Heart right ventricle (tissue), 16 donors: ENCODE data around the gene NCAPH2. TPM values are rescaled to one million over a fixed set of nuclear protein-coding genes. Genes with fewer than 3 reads are reported as not detected.
A peak's percentile ranks its signal among the peaks of the same experiment; 100 is the strongest.

Experiments used
- ATAC-seq, 8 donors: fragments of 200-7000 bp; cut with Tn5 transposase; one replicate each; pipeline ENCODE4 v1.9.1; 2020; ENCODE audit warnings: mild to moderate bottlenecking in 8 of 8, moderate library complexity in 8 of 8, moderate number of reproducible peaks in 1 of 8
- DNase-seq, 2 donors: peaks; one replicate each; pipeline ENCODE4 v3.0.0-alpha.2; 2020
- H3K27ac ChIP-seq, 10 donors: fragments of 200-600 bp; sonication (generic) in 2 of 10; one replicate each; pipeline versions ENCODE4 v1.5.0 to v1.8.0; 2020 to 2022; ENCODE audit warnings: mild to moderate bottlenecking in 3 of 10
- H3K27me3 ChIP-seq, 7 donors: fragments of 200-600 bp; one replicate each; pipeline ENCODE4 v1.8.0; 2021 to 2022; ENCODE audit warnings: mild to moderate bottlenecking in 2 of 7
- H3K36me3 ChIP-seq, 9 donors: fragments of 200-600 bp; sonication (generic) in 1 of 9; one replicate each; pipeline versions ENCODE4 v1.5.0 to v1.8.0; 2020 to 2022; ENCODE audit warnings: mild to moderate bottlenecking in 2 of 9
- H3K4me1 ChIP-seq, 9 donors: fragments of 200-600 bp; sonication (generic) in 1 of 9; one replicate each; pipeline versions ENCODE4 v1.5.0 to v1.8.0; 2020 to 2022; ENCODE audit warnings: mild to moderate bottlenecking in 4 of 9
- H3K4me3 ChIP-seq, 10 donors: fragments of 200-600 bp; sonication (generic) in 2 of 10; one replicate each; pipeline versions ENCODE4 v1.5.0 to v1.8.0; 2020 to 2022; ENCODE audit warnings: mild to moderate bottlenecking in 7 of 10, moderate library complexity in 2 of 10
- H3K9me3 ChIP-seq, 11 donors: fragments of 200-600 bp in 10 of 11; sonication (generic) in 2 of 11; one replicate each; pipeline versions ENCODE4 v1.5.0 to v1.8.0; 2013 to 2022; ENCODE audit warnings: mild to moderate bottlenecking in 2 of 11, control low read depth in 1 of 11, moderate library complexity in 1 of 11
- WGBS, 2 donors: extraction: QIAGEN DNeasy Blood & Tissue Kit; methylation state at CpG; one replicate each; pipeline ENCODE4 v1.1.7; 2013; ENCODE audit warnings: inconsistent platforms in 1 of 2; 5-methylcytosine and 5-hydroxymethylcytosine counted together
- intact Hi-C, 10 donors: fragments of 100-400 bp; cut with DNase I; formaldehyde crosslinking; loops; one replicate each; pipeline versions ENCODE4 v1.11.1 to v1.14.2; 2022
- long read RNA-seq, 3 donors: library from polyadenylated mRNA; unstranded; transcript quantifications; one replicate each; pipeline ENCODE4 v2.0.0, GENCODE V29; 2020 to 2021
- polyA plus RNA-seq, 2 donors: library from polyadenylated mRNA; stranded (reverse); fragments of 200-250 nt; gene quantifications; one replicate each; pipeline ENCODE4 v1.2.3, GENCODE V29; 2013
- total RNA-seq, 10 donors: library from RNA; stranded (reverse); fragmentation: NEBNext Ultra II Directional in 3 of 10; extraction: Animal tissue kit (Norgen Biotek cat#: 25700) in 3 of 10; gene quantifications; one replicate each; pipeline versions ENCODE4 v1.2.1 to v1.2.4, GENCODE V29; 2021 to 2023
- TF ChIP-seq, protein P1 (sequence below), 9 donors: fragments of 200-600 bp; sonication (generic) in 2 of 9; IDR thresholded peaks; one replicate each; pipeline versions ENCODE4 v1.5.0 to v1.8.0; 2021 to 2022; ENCODE audit warnings: antibody characterized with exemption in 9 of 9, mild to moderate bottlenecking in 5 of 9, moderate library complexity in 1 of 9
- donor health status: Arrhythmogenic right ventricular cardiomyopathy.
- donor health status: ischemic (EF 13 %, LVEDD 7.1; RV severe dilation, severe dysfunction).
- donor health status: healthy with polysubstance abuse.
- donor health status: DM: no; HTN: yes; CAD: no.
- donor health status: DM: no; HTN: no; CAD: no.
- donor health status: ischemic (EF 25% LVEDD 6.9; RV normal size, moderate dysfunction).
- donor health status: ischemic (EF 25% LVEDD 5.7; RV mildly dilated, moderate dysfunction).
- donor health status: healthy.
- donor health status: DM: yes; HTN: yes; CAD: no.
- donor health status: Ischemic cardiomyopathy.
- donor health status: ischemic (EF 35%, LVEDD 5.7; RV mildly dilated, moderate dysfunction).
- donor health status: nonischemic (EF 11% LVEDD 7.7; RV severe dilation, severe dysfunction).
- donor health status: DM: yes; HTN: yes; CAD: no.
- donor health status: PGD.
- donor health status: ischemic (EF 29% LVEDD 5.4; RV normal size, mild dysfunction).
- donor health status: nonischemic (EF 23%, LVEDD 6.1; RV moderate dilation, normal function).

NCAPH2 gene
- total RNA-seq = 10 to 100 TPM; 21.7 to 31.9 (median 26.2) TPM
- 10 to 100 TPM; 38.0 to 54.8 TPM for polyA plus RNA-seq
- long read RNA-seq, donor 1, transcript NCAPH2-201 (20 exons, 1,996 nt) = minor isoform, 8 of 91 reads
- long read RNA-seq, donor 1, transcript NCAPH2-205 (20 exons, 2,037 nt) = major isoform, 56 of 91 reads
- long read RNA-seq, donor 1, partial matches to known transcripts = 13 of 91 reads
- long read RNA-seq, donor 1, other reads (novel, unspliced or antisense) = 14 of 91 reads
- long read RNA-seq, donor 2, transcript NCAPH2-205 (20 exons, 2,037 nt) = major isoform, 52 of 75 reads
- long read RNA-seq, donor 2, partial matches to known transcripts = 15 of 75 reads
- long read RNA-seq, donor 2, other reads (novel, unspliced or antisense) = 4 of 75 reads
- long read RNA-seq, donor 3, transcript NCAPH2-205 (20 exons, 2,037 nt) = major isoform, 112 of 163 reads
- long read RNA-seq, donor 3, transcript NCAPH2-201 (20 exons, 1,996 nt) = minor isoform, 13 of 163 reads
- long read RNA-seq, donor 3, partial matches to known transcripts = 20 of 163 reads
- long read RNA-seq, donor 3, other reads (novel, unspliced or antisense) = 18 of 163 reads

DNA sequence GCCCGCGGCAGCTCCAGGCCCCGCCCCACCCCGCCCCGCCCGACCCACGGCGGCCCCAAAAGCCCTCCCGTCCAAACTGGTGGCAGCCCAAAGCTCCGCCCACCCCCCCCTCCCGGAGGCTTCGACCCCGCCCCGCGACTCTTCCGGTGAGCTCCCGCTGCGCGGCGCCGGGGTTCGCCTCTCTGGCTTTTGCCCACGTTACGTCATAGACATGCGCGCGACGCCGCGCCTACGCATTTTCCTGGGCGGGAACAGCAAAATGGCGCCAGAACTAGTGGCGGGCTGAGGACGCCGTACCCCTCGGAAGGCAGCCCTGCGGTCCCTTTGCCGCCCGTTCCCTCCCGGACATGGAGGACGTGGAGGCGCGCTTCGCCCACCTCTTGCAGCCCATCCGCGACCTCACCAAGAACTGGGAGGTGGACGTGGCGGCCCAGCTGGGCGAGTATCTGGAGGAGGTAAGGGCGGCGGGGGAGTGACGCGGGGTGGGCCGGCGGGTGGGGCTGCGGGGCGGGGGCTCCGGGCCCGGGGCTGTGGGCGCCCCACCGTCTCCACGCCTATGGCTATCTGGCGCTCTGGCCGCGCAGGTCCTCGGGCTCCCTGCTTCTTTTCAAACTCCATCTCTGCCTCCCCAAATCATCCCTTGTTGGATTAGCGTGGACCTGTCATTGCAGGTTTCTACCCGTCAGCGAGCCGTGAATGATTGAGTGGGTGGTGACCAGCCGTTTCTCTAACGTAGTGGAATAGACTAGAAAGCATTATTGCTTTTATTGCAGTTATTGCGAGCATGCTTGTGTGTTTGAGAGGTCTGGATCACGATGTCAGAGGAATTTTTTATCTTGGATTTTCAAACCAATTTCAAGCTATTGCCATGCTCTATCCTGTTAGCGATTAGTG is at the start of gene NCAPH2:
Gene NCAPH2, plus strand, starts transcription at position 234 of the 894 bp plus-strand sequence. Its CDS starts 114 bp downstream, at position 348.
- Histone ChIP-seq H3K36me3 (peaks cover 3 to 43% (median 19%) of the 10 kb centered on the region in 9 donors), H3K4me1 (peaks cover 13 to 33% (median 27%) of the 10 kb centered on the region in 9 donors), H3K9me3 (no peaks in the 10 kb centered on the region), H3K27me3 (no peaks in the 10 kb centered on the region), H3K27ac (peak within 1 kb of the TSS; percentile 64 to 97 (median 94)), H3K4me3 (peak within 1 kb of the TSS; percentile 75 to 100 (median 94))
- intact Hi-C loops = loop anchor here in 6 of 10 donors (1.0 to 10.0 kb wide), 5 partner anchors 17 to 263 kb away; partner anchors contain the start of genes SCO2 (in 5 of the 6), TUBGCP6 (in 4 of the 6) and SBF1 (in 3 of the 6)
- TF ChIP-seq, protein P1, sequence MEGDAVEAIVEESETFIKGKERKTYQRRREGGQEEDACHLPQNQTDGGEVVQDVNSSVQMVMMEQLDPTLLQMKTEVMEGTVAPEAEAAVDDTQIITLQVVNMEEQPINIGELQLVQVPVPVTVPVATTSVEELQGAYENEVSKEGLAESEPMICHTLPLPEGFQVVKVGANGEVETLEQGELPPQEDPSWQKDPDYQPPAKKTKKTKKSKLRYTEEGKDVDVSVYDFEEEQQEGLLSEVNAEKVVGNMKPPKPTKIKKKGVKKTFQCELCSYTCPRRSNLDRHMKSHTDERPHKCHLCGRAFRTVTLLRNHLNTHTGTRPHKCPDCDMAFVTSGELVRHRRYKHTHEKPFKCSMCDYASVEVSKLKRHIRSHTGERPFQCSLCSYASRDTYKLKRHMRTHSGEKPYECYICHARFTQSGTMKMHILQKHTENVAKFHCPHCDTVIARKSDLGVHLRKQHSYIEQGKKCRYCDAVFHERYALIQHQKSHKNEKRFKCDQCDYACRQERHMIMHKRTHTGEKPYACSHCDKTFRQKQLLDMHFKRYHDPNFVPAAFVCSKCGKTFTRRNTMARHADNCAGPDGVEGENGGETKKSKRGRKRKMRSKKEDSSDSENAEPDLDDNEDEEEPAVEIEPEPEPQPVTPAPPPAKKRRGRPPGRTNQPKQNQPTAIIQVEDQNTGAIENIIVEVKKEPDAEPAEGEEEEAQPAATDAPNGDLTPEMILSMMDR (IDR thresholded peaks at IDR 0.05) = peak in 1 of 9 donors; percentile 10
- ATAC-seq (peak; percentile 74 to 88 (median 84)), DNase-seq (peak; percentile 95 to 97)
- WGBS, 2 donors = 0 to 1% methylated on average over 56 to 76 of the region's 76 CpGs

DNA sequence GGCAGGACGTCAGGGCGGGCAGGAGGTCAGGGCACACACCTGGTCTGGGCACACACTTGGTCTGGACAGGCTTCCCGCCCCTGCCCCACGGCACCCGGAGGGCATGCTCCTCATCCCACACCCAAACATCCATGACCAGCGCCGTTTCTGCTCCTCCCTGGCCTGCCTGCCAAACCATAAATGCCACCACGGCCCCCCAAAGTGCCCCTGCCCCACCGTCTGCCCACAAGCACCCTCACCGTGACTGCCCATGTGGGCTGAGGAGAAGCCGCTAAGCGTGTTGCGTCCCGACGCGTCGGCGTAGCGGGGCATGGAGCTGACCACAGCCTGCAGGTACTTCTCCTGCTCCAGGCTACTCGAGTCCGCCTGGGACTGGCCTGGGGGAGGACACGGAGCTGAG is 49.0 kb upstream of the NCAPH2 start:
- H3K36me3 ChIP-seq = peaks cover 7 to 100% (median 64%) of the 10 kb centered on the region in 9 donors
- TF ChIP-seq, protein P1 (IDR thresholded peaks at IDR 0.05) = no peak
- no peaks in the 10 kb centered on the region for H3K27me3 ChIP-seq
- intact Hi-C loops = no loop called here
- no peak for DNase-seq
- no peak overlapping the region for H3K27ac ChIP-seq
- no peak for ATAC-seq
- no peak overlapping the region for H3K4me3 ChIP-seq
- no peaks in the 10 kb centered on the region for H3K4me1 ChIP-seq
- no peaks in the 10 kb centered on the region for H3K9me3 ChIP-seq
- WGBS, 2 donors = 90 to 93% methylated on average over 22 of the region's 22 CpGs

DNA sequence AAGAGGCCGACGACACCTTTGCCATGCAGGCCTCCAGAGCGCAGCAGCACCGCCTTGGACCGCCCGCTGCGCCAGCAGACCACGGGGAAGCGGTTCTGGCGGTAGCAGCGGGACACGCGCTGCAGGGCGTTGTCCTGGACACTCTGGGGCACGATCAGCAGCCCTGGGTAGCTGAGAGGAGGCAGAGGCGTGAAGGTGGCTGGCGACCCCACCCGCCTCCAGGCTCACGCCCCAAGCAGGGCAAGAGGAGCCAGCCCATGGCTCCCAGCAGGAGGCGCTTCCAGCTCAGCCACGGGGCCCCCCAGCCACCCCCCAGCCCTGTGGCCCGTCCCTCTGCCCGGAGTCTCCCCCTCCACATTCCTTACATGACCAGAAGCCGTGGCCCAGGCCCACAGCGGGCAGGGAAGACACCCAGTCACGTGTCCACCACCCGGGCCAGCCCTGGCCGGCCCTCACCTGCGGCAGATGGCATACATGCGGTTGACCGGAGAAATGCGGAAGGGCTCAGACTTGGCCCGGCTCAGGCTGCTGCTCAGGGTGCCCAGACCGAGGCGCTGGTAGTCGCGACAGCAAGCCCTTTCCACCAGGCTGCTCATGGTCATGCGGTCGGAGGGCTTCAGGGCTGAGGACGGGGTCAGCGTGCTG is 48.4 kb upstream of the NCAPH2 start:
- H3K36me3 ChIP-seq = peaks cover 12 to 100% (median 64%) of the 10 kb centered on the region in 9 donors
- ATAC-seq (no peak), DNase-seq (no peak)
- no peak overlapping the region for H3K27ac ChIP-seq
- no peaks in the 10 kb centered on the region for H3K4me1 ChIP-seq
- H3K9me3 ChIP-seq = no peaks in the 10 kb centered on the region
- H3K4me3 ChIP-seq = no peak overlapping the region
- WGBS, 2 donors = 93 to 95% methylated on average over 41 of the region's 41 CpGs
- intact Hi-C loops = no loop called here
- no peaks in the 10 kb centered on the region for H3K27me3 ChIP-seq
- TF ChIP-seq, protein P1 (IDR thresholded peaks at IDR 0.05) = no peak
